Measurements from ENCODE around the gene ASGR2. TPM values are rescaled to one million over a fixed set of nuclear protein-coding genes. Genes with fewer than 3 reads are reported as not detected.

Gene ASGR2
- total RNA-seq, 2 experiments from 2014 or later, result 0.20 to 0.36 TPM

DNA sequence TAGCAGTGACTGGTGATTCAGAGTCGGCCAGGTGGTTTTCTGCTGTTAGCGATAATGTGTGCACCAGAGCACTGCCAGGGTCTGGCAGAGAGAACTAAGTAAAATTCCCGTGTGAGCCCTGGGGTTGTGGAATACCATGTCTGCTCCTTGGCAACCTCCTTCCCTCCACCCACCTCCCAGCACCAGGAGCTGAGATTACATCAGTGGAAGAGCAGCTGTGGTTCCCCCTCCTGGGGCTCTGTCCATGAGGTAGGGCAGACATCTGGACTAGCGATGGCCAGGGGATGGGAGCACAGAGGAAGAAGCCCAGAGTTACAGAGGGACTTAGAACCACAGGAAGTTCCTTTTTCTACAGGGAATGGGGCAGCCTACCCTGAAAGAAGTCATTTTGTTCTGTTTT is 50.4 kb downstream of the ASGR2 start:
- no peaks in the 10 kb centered on the region for H3K27me3 ChIP-seq (ENCODE audit: control insufficient read depth in 1 of 2, insufficient read depth in 2 of 2, low read length in 2 of 2)
- Mint-ChIP-seq H3K9me3 (peaks cover 14% of the 10 kb centered on the region), H3K4me1 (ENCODE audit: low read depth) (no peaks in the 10 kb centered on the region), H3K27me3 (peaks cover 14% of the 10 kb centered on the region), H3K4me3 (no peak overlapping the region), H3K27ac (no peak overlapping the region), H3K36me3 (ENCODE audit: low read depth) (no peaks in the 10 kb centered on the region)
- CTCF ChIA-PET, result no interaction called here
- no peaks in the 10 kb centered on the region for H3K36me3 ChIP-seq (ENCODE audit: insufficient read depth, low read length)
- no peak for ATAC-seq (ENCODE audit: poor library complexity)
- H3K9me3 ChIP-seq (ENCODE audit: control insufficient read depth in 1 of 2, insufficient read depth in 1 of 2, low read length in 2 of 2), result peaks cover 9 to 17% of the 10 kb centered on the region in 2 experiments
- intact Hi-C loops (cut with DNase I, micrococcal nuclease), result loop anchor here in 1 of 2 experiments (5.0 kb wide), 1 partner anchor 33 kb away; no protein-coding TSS in a partner anchor
- no peak overlapping the region for H3K27ac ChIP-seq (ENCODE audit: low read depth in 1 of 2, low read length in 2 of 2)
- no peaks in the 10 kb centered on the region for H3K4me1 ChIP-seq (ENCODE audit: insufficient read depth, low read length)
- no peak overlapping the region for H3K4me3 ChIP-seq (ENCODE audit: low read length)
- no peak for DNase-seq
- TF ChIP-seq, protein P1, sequence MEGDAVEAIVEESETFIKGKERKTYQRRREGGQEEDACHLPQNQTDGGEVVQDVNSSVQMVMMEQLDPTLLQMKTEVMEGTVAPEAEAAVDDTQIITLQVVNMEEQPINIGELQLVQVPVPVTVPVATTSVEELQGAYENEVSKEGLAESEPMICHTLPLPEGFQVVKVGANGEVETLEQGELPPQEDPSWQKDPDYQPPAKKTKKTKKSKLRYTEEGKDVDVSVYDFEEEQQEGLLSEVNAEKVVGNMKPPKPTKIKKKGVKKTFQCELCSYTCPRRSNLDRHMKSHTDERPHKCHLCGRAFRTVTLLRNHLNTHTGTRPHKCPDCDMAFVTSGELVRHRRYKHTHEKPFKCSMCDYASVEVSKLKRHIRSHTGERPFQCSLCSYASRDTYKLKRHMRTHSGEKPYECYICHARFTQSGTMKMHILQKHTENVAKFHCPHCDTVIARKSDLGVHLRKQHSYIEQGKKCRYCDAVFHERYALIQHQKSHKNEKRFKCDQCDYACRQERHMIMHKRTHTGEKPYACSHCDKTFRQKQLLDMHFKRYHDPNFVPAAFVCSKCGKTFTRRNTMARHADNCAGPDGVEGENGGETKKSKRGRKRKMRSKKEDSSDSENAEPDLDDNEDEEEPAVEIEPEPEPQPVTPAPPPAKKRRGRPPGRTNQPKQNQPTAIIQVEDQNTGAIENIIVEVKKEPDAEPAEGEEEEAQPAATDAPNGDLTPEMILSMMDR (IDR thresholded peaks at IDR 0.05), result no peak
- POLR2A ChIA-PET, result no interaction called here

DNA sequence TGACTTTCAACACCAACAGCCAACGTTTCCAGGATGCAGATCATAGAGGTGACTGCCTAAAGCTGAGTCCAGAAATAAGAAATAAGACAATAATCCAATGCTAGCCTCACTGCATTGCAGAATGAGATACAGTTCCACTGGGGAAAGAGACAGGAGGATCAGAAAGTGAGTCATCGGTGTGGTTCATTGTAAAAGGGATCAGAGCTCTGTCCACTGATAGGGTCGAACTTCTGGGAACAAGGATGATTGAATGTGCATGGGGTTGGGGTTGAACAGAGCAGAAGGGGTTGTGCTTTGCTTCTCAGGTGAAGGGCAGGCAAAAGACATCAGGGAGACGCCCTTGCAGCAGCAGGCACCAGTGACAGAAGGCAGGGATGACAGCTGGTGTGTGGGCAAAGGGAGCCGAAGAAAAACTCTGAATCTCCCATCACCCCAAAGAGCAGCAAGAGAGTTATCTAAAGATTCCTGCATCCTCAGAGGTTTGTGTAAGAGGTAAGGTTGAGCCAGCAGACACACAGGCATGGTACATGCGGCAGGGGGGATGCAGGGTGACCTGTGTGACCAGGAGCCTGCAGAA is 51.0 kb downstream of the ASGR2 start:
- TF ChIP-seq, protein P1 (IDR thresholded peaks at IDR 0.05), result no peak
- ATAC-seq (ENCODE audit: poor library complexity) (no peak), DNase-seq (no peak)
- H3K4me3 ChIP-seq (ENCODE audit: low read length), result no peak overlapping the region
- intact Hi-C loops (cut with DNase I, micrococcal nuclease), result loop anchor here in 1 of 2 experiments (5.0 kb wide), 1 partner anchor 34 kb away; no protein-coding TSS in a partner anchor
- POLR2A ChIA-PET, result no interaction called here
- CTCF ChIA-PET, result no interaction called here
- no peaks in the 10 kb centered on the region for H3K36me3 ChIP-seq (ENCODE audit: insufficient read depth, low read length)
- peaks cover 9 to 13% of the 10 kb centered on the region in 2 experiments for H3K9me3 ChIP-seq (ENCODE audit: control insufficient read depth in 1 of 2, insufficient read depth in 1 of 2, low read length in 2 of 2)
- no peaks in the 10 kb centered on the region for H3K4me1 Mint-ChIP-seq (ENCODE audit: low read depth)
- peaks cover 19% of the 10 kb centered on the region for H3K27me3 Mint-ChIP-seq
- H3K36me3 Mint-ChIP-seq (ENCODE audit: low read depth), result no peaks in the 10 kb centered on the region
- no peaks in the 10 kb centered on the region for H3K4me1 ChIP-seq (ENCODE audit: insufficient read depth, low read length)
- H3K27me3 ChIP-seq (ENCODE audit: control insufficient read depth in 1 of 2, insufficient read depth in 2 of 2, low read length in 2 of 2), result no peaks in the 10 kb centered on the region
- H3K9me3 Mint-ChIP-seq, result peaks cover 8% of the 10 kb centered on the region
- H3K27ac ChIP-seq (ENCODE audit: low read depth in 1 of 2, low read length in 2 of 2), result no peak overlapping the region
- no peak overlapping the region for H3K4me3 Mint-ChIP-seq
- no peak overlapping the region for H3K27ac Mint-ChIP-seq

DNA sequence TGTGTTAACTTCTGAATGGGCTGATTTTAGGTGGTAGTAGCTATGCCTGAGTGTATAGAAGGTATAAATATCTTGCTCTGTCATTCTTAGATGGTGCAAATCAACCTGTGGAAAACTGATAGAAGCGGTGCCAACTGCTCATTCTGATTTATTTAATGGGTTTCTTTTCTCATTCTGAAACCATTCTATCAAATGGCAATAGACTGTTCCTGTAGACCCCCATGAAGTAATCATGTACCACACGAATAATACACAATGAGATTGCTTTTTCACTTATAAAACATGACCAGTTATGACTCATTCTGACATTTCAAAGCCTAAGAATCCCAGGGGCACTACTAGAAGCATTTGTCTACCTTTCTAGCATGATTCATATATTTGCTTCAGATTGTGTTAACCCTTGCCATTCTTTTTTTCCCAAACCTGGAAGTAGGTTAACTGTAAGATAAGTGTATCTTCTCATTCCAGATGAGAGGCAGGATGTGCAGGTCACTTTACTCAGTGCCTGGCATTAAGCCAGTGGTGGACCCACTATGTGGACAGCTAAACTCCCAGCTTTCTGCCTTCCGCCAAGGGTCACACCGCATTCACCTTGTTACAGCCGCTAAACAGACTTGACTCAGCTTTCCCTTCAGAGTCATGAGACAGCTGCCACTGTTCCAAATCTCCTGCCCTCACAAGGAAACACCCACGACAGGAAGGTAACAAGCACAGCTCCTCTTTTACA is 54.3 kb downstream of the ASGR2 start:
- Histone ChIP-seq H3K4me3 (ENCODE audit: low read length) (no peak overlapping the region), H3K27ac (ENCODE audit: low read depth in 1 of 2, low read length in 2 of 2) (no peak overlapping the region), H3K36me3 (ENCODE audit: insufficient read depth, low read length) (no peaks in the 10 kb centered on the region), H3K4me1 (ENCODE audit: insufficient read depth, low read length) (no peaks in the 10 kb centered on the region), H3K27me3 (ENCODE audit: control insufficient read depth in 1 of 2, insufficient read depth in 2 of 2, low read length in 2 of 2) (no peaks in the 10 kb centered on the region), H3K9me3 (ENCODE audit: control insufficient read depth in 1 of 2, insufficient read depth in 1 of 2, low read length in 2 of 2) (no peaks in the 10 kb centered on the region)
- intact Hi-C loops (cut with DNase I, micrococcal nuclease), result loop anchor here in 1 of 2 experiments (5.0 kb wide), 1 partner anchor 37 kb away; no protein-coding TSS in a partner anchor
- ATAC-seq (ENCODE audit: poor library complexity) (no peak), DNase-seq (peak in 1 of 14 experiments; percentile 17)
- H3K4me3 Mint-ChIP-seq, result no peak overlapping the region
- H3K27me3 Mint-ChIP-seq, result peaks cover 19% of the 10 kb centered on the region
- TF ChIP-seq, protein P1 (IDR thresholded peaks at IDR 0.05), result no peak
- ChIA-PET CTCF (interaction anchor here (1.2 kb wide), 1 partner anchor 14 kb away, joined by 4 read pairs; no protein-coding TSS in a partner anchor), POLR2A (no interaction called here)
- no peaks in the 10 kb centered on the region for H3K9me3 Mint-ChIP-seq
- no peak overlapping the region for H3K27ac Mint-ChIP-seq
- no peaks in the 10 kb centered on the region for H3K36me3 Mint-ChIP-seq (ENCODE audit: low read depth)
- no peaks in the 10 kb centered on the region for H3K4me1 Mint-ChIP-seq (ENCODE audit: low read depth)

All from CD4-positive, alpha-beta T cell (primary cell).